Measurements from ENCODE around the gene TEX22.

TEX22 gene

DNA sequence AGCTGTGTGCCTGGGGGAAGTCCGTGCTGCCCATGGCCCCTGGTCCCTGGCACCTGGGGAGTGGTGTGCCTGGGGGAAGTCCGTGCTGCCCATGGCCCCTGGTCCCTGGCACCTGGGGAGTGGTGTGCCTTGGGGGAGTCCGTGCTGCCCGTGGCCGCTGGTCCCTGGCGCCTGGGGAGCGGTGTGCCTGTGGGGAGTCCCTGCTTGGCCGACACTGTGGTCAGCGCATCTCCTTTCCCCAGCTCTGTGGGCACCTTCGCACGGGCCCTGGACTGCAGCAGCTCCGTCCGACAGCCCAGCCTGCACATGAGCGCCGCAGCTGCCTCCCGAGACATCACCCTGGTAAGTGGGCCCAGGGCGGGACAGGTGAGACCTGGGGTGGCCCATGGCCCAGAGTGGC is 61.8 kb downstream of the TEX22 start:
- no peak for TF ChIP-seq TCF12 (IDR thresholded peaks at IDR 0.05; ENCODE audit: low read depth)
- TF ChIP-seq, protein P1, sequence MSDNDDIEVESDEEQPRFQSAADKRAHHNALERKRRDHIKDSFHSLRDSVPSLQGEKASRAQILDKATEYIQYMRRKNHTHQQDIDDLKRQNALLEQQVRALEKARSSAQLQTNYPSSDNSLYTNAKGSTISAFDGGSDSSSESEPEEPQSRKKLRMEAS (IDR thresholded peaks at IDR 0.05): no peak
- no peak for TF ChIP-seq TEAD4 (IDR thresholded peaks at IDR 0.05)
- TF ChIP-seq ZBTB7A (IDR thresholded peaks at IDR 0.05; ENCODE audit: low read depth): no peak
- TF ChIP-seq CREB1 (IDR thresholded peaks at IDR 0.05; ENCODE audit: low read depth): no peak
- TF ChIP-seq CEBPB (IDR thresholded peaks at IDR 0.05): no peak
- TF ChIP-seq, protein P2, sequence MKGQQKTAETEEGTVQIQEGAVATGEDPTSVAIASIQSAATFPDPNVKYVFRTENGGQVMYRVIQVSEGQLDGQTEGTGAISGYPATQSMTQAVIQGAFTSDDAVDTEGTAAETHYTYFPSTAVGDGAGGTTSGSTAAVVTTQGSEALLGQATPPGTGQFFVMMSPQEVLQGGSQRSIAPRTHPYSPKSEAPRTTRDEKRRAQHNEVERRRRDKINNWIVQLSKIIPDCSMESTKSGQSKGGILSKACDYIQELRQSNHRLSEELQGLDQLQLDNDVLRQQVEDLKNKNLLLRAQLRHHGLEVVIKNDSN (IDR thresholded peaks at IDR 0.05): no peak
- TF ChIP-seq FOXM1 (IDR thresholded peaks at IDR 0.05; ENCODE audit: borderline replicate concordance, low read depth): no peak
- no peak for TF ChIP-seq EGR1 (IDR thresholded peaks at IDR 0.05)

DNA sequence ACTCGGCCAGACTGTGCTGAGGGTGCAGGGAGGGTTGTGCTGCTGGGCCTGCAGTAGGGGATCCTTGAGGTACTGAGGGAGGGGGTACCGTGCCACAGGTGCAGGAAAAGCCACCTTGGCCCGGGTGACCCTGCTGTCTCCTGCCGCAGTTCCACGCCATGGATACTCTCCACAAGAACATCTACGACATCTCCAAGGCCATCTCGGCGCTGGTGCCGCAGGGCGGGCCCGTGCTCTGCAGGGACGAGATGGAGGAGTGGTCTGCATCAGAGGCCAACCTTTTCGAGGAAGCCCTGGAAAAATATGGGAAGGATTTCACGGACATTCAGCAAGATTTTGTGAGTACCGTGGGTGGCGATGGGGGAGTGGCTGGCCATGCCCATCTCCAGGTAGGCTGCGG is 62.3 kb downstream of the TEX22 start:
- TF ChIP-seq YY1 (IDR thresholded peaks at IDR 0.05; ENCODE audit: low read depth): no peak
- TF ChIP-seq ZBTB7A (IDR thresholded peaks at IDR 0.05; ENCODE audit: low read depth): no peak
- TF ChIP-seq TAF1 (IDR thresholded peaks at IDR 0.05; ENCODE audit: low read depth): no peak
- TF ChIP-seq FOXM1 (IDR thresholded peaks at IDR 0.05; ENCODE audit: borderline replicate concordance, low read depth): no peak
- no peak for TF ChIP-seq RAD21 (IDR thresholded peaks at IDR 0.05; ENCODE audit: low read depth)
- no peak for TF ChIP-seq TCF12 (IDR thresholded peaks at IDR 0.05; ENCODE audit: low read depth)
- TF ChIP-seq, protein P3, sequence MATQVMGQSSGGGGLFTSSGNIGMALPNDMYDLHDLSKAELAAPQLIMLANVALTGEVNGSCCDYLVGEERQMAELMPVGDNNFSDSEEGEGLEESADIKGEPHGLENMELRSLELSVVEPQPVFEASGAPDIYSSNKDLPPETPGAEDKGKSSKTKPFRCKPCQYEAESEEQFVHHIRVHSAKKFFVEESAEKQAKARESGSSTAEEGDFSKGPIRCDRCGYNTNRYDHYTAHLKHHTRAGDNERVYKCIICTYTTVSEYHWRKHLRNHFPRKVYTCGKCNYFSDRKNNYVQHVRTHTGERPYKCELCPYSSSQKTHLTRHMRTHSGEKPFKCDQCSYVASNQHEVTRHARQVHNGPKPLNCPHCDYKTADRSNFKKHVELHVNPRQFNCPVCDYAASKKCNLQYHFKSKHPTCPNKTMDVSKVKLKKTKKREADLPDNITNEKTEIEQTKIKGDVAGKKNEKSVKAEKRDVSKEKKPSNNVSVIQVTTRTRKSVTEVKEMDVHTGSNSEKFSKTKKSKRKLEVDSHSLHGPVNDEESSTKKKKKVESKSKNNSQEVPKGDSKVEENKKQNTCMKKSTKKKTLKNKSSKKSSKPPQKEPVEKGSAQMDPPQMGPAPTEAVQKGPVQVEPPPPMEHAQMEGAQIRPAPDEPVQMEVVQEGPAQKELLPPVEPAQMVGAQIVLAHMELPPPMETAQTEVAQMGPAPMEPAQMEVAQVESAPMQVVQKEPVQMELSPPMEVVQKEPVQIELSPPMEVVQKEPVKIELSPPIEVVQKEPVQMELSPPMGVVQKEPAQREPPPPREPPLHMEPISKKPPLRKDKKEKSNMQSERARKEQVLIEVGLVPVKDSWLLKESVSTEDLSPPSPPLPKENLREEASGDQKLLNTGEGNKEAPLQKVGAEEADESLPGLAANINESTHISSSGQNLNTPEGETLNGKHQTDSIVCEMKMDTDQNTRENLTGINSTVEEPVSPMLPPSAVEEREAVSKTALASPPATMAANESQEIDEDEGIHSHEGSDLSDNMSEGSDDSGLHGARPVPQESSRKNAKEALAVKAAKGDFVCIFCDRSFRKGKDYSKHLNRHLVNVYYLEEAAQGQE (IDR thresholded peaks at IDR 0.05; ENCODE audit: low read depth): no peak
- TF ChIP-seq CREB1 (IDR thresholded peaks at IDR 0.05; ENCODE audit: low read depth): no peak
- no peak for TF ChIP-seq NFIC (IDR thresholded peaks at IDR 0.05)
- TF ChIP-seq, protein P1 (IDR thresholded peaks at IDR 0.05): no peak
- no peak for TF ChIP-seq TEAD4 (IDR thresholded peaks at IDR 0.05)
- no peak for TF ChIP-seq EP300 (IDR thresholded peaks at IDR 0.05; ENCODE audit: borderline replicate concordance)
- TF ChIP-seq, protein P2 (IDR thresholded peaks at IDR 0.05): no peak
- no peak for TF ChIP-seq CEBPB (IDR thresholded peaks at IDR 0.05)
- no peak for TF ChIP-seq EGR1 (IDR thresholded peaks at IDR 0.05)

DNA sequence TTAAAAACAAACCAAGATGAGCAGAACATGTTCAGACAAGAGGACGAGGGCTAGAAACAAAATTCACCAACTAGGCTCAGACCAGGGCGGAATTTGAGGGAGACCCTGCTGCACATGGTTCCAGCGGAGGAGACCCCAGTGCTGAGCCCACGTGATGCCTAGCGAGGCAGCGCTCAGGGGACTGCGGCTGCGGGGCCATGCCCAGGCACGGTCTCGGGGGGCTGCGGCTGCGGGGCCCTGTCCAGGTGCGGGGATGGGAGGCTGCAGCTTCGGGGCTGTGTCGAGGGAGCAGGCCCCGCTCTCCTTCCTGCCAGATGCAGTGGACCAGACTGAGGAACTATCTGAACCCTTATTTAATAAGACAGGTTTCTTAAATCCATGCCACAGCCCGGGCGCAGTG is 63.6 kb downstream of the TEX22 start:
- TF ChIP-seq TAF1 (IDR thresholded peaks at IDR 0.05; ENCODE audit: low read depth): no peak
